ENCODE results near the gene KIAA1191.

The KIAA1191 gene

GRCh38 chr5:176389135-176390123 is 27.9 kb upstream of the KIAA1191 start:
- no peak for DNase-seq (ENCODE audit: low spot score)

DNA sequence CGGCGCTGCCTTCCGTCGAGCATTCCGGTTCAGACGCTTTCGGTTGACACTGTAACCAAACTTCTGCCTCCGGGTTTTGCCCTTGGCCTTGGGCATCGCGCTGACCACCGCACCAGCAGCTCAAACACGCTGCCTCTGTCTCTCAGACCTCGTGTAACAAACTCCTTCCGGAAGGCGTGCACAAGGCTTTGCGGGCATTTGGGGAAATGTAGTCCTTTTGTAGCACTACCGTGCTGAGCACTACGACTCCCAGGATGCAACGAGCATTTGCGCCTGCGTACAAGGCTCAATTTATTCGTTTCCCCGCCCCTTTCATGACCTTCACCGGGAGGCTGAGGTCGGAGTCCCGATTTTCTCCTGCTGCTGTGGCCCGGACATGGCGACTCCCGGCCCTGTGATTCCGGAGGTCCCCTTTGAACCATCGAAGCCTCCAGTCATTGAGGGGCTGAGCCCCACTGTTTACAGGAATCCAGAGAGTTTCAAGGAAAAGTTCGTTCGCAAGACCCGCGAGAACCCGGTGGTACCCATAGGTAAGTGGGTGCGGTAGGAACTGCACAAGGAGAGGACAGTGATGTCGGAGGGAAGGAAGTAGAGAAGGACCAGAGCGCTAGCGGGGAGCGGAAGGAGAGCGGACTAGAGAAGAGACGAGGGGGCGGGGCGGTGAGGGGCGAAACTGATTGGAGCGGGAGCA is 27.0 kb upstream of the KIAA1191 start, which contains the start of the genes HIGD2A and NOP16:
Gene HIGD2A (plus strand): TSS at position 308 of the 691 bp plus-strand sequence. CDS start 69 bp downstream, at position 377.
Gene NOP16 (minus strand): TSS at position 155 of the 691 bp plus-strand sequence. CDS start 59 bp downstream, at position 96.
- DNase-seq (ENCODE audit: low spot score): peak; percentile 97

- no peak for DNase-seq (ENCODE audit: low spot score)
Measured at GRCh38 chr5:176388003-176388443, 26.5 kb upstream of the KIAA1191 start.

- no peak for DNase-seq (ENCODE audit: low spot score)
Measured at GRCh38 chr5:176387384-176387925, 25.9 kb upstream of the KIAA1191 start.

DNA sequence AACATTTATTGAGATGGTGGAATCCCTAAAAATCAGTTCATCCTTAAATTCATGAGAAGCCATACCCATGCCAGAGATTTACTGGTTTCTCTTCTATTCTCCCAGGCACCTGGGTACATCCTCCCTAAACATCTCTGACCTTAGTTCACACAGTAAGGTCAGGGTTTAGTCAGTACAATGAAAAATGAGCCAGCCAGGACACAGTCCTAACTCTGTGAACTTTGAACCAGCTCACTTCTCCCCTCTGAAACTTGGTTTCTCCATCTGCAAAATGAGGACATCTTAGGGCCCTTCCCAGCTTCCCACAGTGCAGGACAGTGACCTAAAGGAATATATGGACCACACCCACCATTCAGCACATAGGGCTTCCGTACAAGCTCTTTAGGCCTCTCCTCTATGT is 24.9 kb upstream of the KIAA1191 start:
- DNase-seq (ENCODE audit: low spot score): no peak

- DNase-seq (ENCODE audit: low spot score): no peak
Measured at GRCh38 chr5:176384991-176385390, 23.4 kb upstream of the KIAA1191 start.

DNA sequence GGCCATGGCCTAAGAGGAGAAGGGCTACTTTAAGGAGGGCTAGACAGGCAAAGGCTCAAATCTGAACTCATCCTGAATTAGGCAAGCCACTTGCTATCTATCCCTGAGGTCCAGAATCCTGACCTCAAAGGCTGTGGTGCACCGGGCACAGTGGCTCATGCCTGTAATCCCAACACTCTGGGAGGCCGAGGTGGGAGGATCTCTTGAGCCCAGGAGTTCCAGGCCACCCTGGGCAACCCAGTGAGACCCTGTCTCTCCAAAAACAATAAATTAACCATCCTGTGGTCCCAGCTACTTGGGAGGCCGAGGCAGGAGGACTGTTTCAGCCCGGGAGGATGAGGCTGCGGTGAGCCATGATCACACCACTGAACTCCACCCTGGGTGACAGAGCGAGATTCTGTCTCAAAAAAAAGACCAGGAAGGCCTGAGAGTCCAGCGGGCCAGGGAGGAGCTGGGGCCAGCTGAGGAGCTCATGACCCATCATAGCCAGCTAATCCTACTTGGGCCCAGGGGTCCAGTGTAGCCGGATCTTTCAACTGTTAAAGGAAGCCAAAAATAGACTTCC is 22.9 kb upstream of the KIAA1191 start:
- DNase-seq (ENCODE audit: low spot score): no peak

DNA sequence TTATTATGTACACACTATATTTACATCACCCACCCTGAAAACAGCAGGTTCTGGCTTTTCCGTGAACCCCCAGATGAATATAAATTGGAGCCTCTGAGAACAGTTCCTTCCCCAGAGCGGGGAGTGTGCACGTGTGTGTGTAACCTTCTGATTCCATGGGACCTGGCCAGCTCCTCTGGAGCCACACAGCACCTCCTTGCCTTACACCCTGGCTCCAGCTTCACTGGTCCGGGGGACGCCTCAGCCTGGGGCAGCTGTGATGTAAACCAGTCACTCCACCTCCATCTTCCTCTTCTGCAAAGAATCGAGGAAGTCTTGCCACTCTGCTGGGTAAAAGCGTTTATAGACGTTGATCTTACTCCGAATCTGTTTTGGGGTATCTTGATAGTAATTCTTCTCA is 22.4 kb upstream of the KIAA1191 start:
- DNase-seq (ENCODE audit: low spot score): no peak

DNA sequence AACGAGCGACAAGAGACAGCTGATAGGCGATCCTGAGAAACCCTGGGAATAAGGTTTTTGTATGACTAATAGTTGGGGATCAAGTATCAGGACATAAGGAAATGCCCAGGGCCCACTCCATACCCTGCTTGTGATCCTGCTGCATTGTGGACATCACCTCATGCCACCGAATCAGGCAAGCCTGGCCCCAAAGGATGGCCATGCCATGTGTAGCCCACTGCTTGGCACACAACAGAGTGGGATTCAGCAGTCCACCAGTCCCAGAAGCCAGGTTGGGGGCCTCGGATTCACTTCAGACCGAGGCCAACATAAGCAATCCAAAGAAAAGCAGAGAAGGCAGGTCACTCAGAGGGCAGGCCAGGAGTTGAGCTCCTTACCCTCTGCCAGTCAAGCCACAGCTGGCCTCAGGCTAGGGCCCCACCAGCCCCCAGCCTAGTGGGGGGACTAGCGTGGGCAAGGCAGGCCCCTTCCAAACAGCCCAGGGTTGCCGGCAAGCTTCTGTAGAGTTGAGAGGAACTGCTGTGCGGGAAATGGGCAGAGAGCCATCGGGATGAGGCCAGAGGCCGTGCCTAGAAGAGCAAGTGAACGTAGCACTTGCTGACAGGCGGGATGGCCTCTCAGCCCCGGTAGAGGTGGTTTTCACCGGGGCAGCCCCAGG is 21.8 kb upstream of the KIAA1191 start:
- DNase-seq (ENCODE audit: low spot score): no peak

- no peak for DNase-seq (ENCODE audit: low spot score)
Measured at GRCh38 chr5:176382721-176383120, 21.2 kb upstream of the KIAA1191 start.

DNA sequence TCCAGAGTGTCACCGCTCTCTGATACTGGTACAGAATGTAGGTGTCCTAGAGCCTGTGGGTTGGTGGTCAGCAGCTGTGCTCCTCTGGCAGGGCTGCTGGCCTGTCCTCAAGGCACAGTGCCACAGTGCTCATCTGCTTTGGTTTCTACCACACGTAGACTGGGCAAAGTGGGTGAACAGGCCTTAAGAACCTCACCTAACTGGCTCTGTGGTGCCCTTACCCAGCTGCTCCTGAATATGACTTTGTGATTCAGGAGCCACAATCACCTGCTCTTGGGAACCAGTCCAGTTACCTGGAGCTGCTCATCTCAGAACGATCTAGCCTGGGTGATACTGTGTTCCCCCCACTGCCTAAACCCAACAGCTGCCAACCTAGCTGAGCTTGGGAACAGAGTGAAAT is 20.4 kb upstream of the KIAA1191 start:
- DNase-seq (ENCODE audit: low spot score): no peak

- no peak for DNase-seq (ENCODE audit: low spot score)
Measured at GRCh38 chr5:176381423-176381822, 19.9 kb upstream of the KIAA1191 start.

GRCh38 chr5:176379881-176380280 is 18.3 kb upstream of the KIAA1191 start:
- peak; percentile 23 for DNase-seq (ENCODE audit: low spot score)

DNA sequence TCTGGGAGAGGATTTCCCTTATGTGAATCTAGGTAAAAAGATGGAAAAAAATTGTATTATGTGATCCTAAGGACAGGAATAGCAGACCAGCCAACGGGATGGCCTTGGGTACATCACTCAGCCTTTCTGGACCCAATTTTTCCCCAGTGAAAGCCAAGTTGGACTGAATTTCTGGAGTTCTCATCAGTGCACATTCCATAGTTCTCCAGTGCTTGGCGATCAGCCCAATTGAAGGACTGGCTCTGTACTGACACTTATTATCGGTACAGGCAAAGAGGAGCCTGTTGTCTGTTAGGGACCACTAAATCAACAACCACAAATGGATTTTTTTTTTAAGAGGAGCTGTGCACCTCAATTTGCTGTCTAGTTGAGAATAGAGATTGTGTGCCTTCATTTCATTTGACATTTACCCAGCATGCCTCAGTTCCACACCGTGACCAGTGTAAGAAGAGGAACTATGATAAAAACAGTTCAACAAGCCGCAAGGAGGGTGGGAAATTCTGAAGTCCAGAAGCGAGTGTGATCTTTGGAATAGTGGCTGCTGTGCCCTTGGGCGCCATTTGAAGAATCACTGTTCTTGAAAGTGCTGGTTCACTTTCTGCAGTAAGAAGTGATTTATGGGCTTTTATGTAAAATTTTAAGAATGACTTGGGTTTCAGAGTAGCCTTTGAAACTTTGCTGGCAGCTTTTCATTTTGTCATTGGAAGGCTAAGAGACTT is 11.7 kb upstream of the KIAA1191 start:
- DNase-seq (ENCODE audit: low spot score): peak; percentile 26

DNA sequence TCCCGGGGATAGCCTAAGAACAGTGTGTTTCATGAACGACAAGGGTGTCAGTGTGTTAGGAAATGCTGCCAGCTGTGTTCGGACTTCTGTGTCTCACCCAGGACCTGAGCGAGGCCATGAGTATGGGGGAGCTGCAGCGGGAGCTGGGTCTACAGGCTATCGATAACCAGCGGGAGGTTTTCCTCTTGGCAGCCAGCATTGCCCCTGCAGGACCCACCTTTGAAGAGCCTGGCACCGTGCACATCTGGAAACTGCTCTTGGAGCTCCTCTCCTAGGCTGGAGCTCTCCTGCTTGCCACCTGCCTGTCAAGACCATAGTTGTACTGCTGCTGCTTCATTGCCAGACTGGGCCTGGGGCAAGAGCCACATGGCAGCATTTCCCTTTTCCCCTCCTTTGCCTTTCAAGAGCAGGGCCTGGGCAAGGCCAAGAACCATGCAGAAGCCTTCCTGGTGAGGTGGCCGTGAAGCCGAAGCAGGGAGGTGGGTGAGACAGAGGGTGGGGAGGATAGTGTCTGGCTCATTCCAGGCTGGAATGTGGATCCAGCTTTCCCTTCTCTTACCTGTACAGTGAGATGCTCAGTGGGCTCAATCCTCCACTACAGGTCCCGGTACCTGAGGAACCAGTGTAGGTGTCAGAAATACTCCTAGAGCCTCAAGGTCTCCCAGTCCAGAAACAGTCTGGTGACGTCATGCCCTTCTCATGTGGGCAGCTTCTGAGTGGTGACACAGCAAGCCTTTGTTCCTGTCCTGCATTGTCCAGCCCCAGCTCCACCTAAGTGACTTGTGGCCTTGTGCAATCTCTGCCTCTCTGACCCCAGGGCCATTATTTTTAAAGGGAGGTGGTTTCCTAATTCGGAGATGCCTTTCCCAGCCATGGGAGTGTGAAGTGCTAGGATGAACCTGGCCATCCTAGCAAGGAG is 10.3 kb upstream of the KIAA1191 start:
- no peak for DNase-seq (ENCODE audit: low spot score)

DNA sequence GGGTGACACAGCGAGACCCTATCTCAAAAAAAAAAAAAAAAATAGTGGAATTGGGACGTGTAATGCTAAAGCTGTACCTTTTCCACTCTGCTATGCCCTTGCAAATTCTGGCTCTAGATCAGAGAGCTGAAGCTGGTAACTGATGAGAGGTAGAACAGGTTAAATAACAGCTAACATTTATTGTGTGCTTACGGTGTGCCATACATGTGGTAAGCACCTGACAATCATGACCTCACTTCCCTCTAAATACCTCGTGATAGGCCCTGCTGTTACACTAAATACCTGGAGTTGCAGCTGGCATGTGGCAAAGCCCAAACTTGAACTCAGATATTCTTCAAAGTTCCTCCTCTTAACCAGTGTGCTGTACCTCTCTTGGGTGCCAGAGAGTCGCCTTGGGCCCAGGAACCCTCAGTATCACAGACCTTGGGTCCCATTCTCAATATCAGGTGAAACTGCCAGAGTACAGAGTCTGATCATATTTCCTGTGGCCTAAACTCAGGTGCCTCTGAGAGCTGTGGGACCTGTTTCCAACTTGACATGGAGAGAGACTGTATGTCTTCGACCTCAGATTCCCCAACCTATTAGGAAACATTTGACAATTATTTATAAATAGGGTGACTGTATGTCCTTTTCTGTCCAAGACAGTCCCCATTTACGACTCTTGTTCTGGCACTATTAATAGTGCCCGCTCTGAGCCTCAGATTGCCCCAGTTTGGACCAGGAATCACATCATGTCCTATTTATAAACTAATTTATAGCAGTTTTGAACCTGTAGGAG is 8.6 kb upstream of the KIAA1191 start:
- no peak for DNase-seq (ENCODE audit: low spot score)

GRCh38 chr5:176368726-176369125 is 7.2 kb upstream of the KIAA1191 start:
- no peak for DNase-seq (ENCODE audit: low spot score)

DNA sequence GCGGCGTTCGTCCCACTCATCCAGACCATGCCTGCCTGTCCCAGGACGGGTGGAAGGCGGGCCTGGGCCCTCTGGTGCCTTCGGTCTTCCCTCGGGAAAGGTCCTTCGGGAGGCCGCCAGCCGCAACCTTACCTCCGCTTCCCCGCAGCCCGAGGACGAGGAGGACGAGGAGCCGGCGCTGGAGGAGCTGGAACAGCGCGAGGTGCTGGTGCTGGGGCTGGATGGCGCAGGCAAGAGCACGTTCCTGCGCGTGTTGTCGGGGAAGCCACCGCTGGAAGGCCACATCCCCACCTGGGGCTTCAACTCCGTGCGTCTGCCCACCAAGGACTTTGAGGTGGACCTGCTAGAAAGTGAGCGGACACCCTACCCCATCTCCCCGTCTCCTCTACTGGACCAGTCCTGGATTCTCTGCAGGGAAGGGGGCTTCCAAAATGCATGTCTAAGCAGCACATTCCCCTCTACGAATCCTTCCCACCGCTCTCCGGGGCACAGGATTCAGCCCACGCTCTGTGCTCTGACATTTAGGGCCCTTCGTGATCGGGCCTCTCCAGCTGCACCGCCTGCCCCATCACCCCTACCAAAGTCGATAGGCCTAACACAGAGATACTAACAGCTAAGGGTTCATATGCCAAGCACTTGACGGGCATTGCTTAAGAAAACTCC is 4.8 kb upstream of the KIAA1191 start:
- DNase-seq (ENCODE audit: low spot score): no peak
